Sigmoid colon (tissue), 7 donors: Measurements from ENCODE around the gene NOS1AP. TPM values are rescaled to one million over a fixed set of nuclear protein-coding genes. Genes with fewer than 3 reads are reported as not detected.

Experiments
- DNase-seq: peaks from one replicate; pipeline ENCODE4 v3.0.0-alpha.2; 2019
- H3K27ac ChIP-seq, 4 donors: fragments of 200-600 bp; sonication (generic); one replicate each; pipeline ENCODE4 v1.5.1; 2016 to 2019; ENCODE audit warnings: mild to moderate bottlenecking in 1 of 4
- H3K27me3 ChIP-seq, 3 donors: fragments of 200-600 bp; sonication (generic); one replicate each; pipeline ENCODE4 v1.5.1; 2019; ENCODE audit warnings: mild to moderate bottlenecking in 1 of 3
- H3K36me3 ChIP-seq, 4 donors: fragments of 200-600 bp; sonication (generic); one replicate each; pipeline ENCODE4 v1.5.1; 2016 to 2019
- H3K4me1 ChIP-seq, 4 donors: fragments of 200-600 bp; sonication (generic); one replicate each; pipeline ENCODE4 v1.5.1; 2017 to 2019
- H3K4me3 ChIP-seq, 4 donors: fragments of 200-600 bp; sonication (generic); one replicate each; pipeline ENCODE4 v1.5.1; 2017 to 2019; ENCODE audit warnings: mild to moderate bottlenecking in 2 of 4, moderate library complexity in 1 of 4
- H3K9me3 ChIP-seq, 4 donors: fragments of 200-600 bp in 3 of 4; sonication (generic) in 3 of 4; one replicate each; pipeline versions ENCODE4 v1.5.1 to v1.6.1; 2013 to 2019
- EP300 ChIP-seq, 4 donors: sonication (generic); formaldehyde crosslinking; IDR thresholded peaks; one replicate each; pipeline ENCODE4 v1.6.1; 2017; ENCODE audit warnings: antibody characterized with exemption in 4 of 4
- POLR2A ChIP-seq, 2 donors: fragments of 450-650 bp; IDR thresholded peaks; one replicate each; pipeline ENCODE4 v1.6.1; 2016; ENCODE audit warnings: antibody characterized with exemption in 2 of 2, mild to moderate bottlenecking in 2 of 2, moderate library complexity in 2 of 2
- POLR2AphosphoS5 ChIP-seq, 4 donors: sonication (generic); formaldehyde crosslinking; IDR thresholded peaks; one replicate each; pipeline ENCODE4 v1.6.1; 2017; ENCODE audit warnings: antibody characterized with exemption in 4 of 4
- WGBS, 2 donors: extraction: QIAGEN DNeasy Blood & Tissue Kit; methylation state at CpG; one replicate each; pipeline ENCODE4 v1.1.7; 2013; 5-methylcytosine and 5-hydroxymethylcytosine counted together
- intact Hi-C: fragments of 100-400 bp; cut with DNase I; formaldehyde crosslinking; loops from one replicate; pipeline ENCODE4 v1.15.1; 2023
- polyA plus RNA-seq, 3 donors: library from polyadenylated mRNA; stranded (reverse); fragments of 200-250 nt; gene quantifications; one replicate each; pipeline ENCODE4 v1.2.3, GENCODE V29; 2013
- total RNA-seq, 4 donors: library from RNA; depleted of rRNA; stranded (reverse); fragments of >200 nt; gene quantifications; one replicate each; pipeline ENCODE4 v1.1.0, GENCODE V29; 2016
- TF ChIP-seq, protein P1 (sequence below), 4 experiments: fragments of 450-650 bp in 3 of 4; fragments of 200-600 bp in 1 of 4; IDR thresholded peaks; one replicate each; pipeline ENCODE4 v1.5.1; 2016 to 2019; ENCODE audit warnings: antibody characterized with exemption in 4 of 4, mild to moderate bottlenecking in 3 of 4, moderate library complexity in 2 of 4
- donor health status: healthy with polysubstance abuse.
- donor health status: Bipolar disorder and iron deficiency.
- donor health status: healthy.

NOS1AP gene
- total and polyA plus RNA-seq, 7 donors, result 1.2 to 11.9 (median 4.6) TPM

GRCh38 chr1:162284206-162284955 lies 214.9 kb downstream of the NOS1AP start:
- DNase-seq, result no peak
- H3K4me1 ChIP-seq, result peaks cover 0 to 27% (median 23%) of the 10 kb centered on the region in 4 donors
- peak overlapping the region in 1 of 4 donors; percentile 26 for H3K27ac ChIP-seq
- no peak overlapping the region for H3K4me3 ChIP-seq
- no peaks in the 10 kb centered on the region for H3K36me3 ChIP-seq
- intact Hi-C loops, result no loop called here
- H3K9me3 ChIP-seq, result no peaks in the 10 kb centered on the region
- TF ChIP-seq, protein P1, sequence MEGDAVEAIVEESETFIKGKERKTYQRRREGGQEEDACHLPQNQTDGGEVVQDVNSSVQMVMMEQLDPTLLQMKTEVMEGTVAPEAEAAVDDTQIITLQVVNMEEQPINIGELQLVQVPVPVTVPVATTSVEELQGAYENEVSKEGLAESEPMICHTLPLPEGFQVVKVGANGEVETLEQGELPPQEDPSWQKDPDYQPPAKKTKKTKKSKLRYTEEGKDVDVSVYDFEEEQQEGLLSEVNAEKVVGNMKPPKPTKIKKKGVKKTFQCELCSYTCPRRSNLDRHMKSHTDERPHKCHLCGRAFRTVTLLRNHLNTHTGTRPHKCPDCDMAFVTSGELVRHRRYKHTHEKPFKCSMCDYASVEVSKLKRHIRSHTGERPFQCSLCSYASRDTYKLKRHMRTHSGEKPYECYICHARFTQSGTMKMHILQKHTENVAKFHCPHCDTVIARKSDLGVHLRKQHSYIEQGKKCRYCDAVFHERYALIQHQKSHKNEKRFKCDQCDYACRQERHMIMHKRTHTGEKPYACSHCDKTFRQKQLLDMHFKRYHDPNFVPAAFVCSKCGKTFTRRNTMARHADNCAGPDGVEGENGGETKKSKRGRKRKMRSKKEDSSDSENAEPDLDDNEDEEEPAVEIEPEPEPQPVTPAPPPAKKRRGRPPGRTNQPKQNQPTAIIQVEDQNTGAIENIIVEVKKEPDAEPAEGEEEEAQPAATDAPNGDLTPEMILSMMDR (IDR thresholded peaks at IDR 0.05), result no peak
- TF ChIP-seq POLR2A (IDR thresholded peaks at IDR 0.05) (no peak), POLR2AphosphoS5 (IDR thresholded peaks at IDR 0.05) (no peak)
- WGBS, 2 donors, result 38 to 68% methylated on average over 3 of the region's 3 CpGs
- H3K27me3 ChIP-seq, result no peaks in the 10 kb centered on the region

DNA sequence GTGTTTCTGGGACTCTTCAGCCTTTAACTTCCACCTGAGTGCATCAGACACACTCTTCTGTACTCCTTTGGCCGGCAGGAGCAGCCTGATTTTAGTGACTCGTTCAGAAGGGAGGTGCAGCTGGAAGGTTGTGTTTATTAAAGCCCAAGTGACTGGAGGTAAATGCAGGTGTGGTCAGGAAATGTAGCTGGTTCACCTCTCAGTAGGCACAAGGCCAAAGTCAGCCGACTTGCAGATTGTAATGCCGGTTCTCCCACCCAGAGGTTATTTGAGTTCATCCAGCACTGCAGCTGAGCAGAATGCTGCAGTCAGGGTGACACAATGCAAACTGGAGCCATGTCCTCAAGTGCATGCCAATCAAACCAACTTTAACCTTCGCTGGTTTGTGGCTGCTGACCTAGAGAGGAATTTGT lies 215.7 kb downstream of the NOS1AP start:
- intact Hi-C loops, result no loop called here
- H3K27ac ChIP-seq, result no peak overlapping the region
- peaks cover 0 to 27% (median 23%) of the 10 kb centered on the region in 4 donors for H3K4me1 ChIP-seq
- no peaks in the 10 kb centered on the region for H3K9me3 ChIP-seq
- WGBS, 2 donors, result 8 to 46% methylated on average over 5 of the region's 5 CpGs
- no peaks in the 10 kb centered on the region for H3K27me3 ChIP-seq
- H3K36me3 ChIP-seq, result no peaks in the 10 kb centered on the region
- no peak overlapping the region for H3K4me3 ChIP-seq
- TF ChIP-seq, protein P1 (IDR thresholded peaks at IDR 0.05), result no peak
- TF ChIP-seq POLR2AphosphoS5 (IDR thresholded peaks at IDR 0.05) (no peak), EP300 (IDR thresholded peaks at IDR 0.05) (no peak), POLR2A (IDR thresholded peaks at IDR 0.05) (no peak)
- no peak for DNase-seq

DNA sequence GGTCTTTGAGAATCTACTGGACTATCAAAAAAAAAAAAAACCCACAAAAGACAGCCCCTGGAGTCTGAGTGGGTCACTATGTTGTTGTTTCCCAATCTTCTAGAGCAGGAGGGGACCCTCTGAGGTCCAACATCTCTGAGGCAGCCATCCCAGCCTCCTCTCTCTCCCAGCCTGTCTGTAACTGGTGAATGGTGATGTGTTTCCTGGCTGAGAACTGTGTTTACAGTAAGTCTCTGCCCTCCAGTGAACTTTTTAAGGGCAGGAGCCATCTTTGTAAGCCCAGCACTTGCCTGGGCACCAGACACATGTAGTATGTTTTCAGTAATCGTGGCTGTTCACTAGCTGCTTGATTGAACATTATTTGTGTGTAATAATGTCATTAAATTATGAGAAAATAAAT lies 221.5 kb downstream of the NOS1AP start:
- Histone ChIP-seq H3K4me3 (no peak overlapping the region), H3K4me1 (peaks cover 0 to 8% (median 0%) of the 10 kb centered on the region in 4 donors), H3K27me3 (no peaks in the 10 kb centered on the region), H3K9me3 (no peaks in the 10 kb centered on the region), H3K36me3 (no peaks in the 10 kb centered on the region), H3K27ac (no peak overlapping the region)
- TF ChIP-seq, protein P1 (IDR thresholded peaks at IDR 0.05), result no peak
- TF ChIP-seq POLR2A (IDR thresholded peaks at IDR 0.05), result no peak
- no peak for TF ChIP-seq EP300 (IDR thresholded peaks at IDR 0.05)
- intact Hi-C loops, result no loop called here
- 71 to 86% methylated on average over 1 of the region's 1 CpG for WGBS, 2 donors
- no peak for DNase-seq

- H3K4me3 ChIP-seq, result no peak overlapping the region
- no peak for DNase-seq
- intact Hi-C loops, result no loop called here
- 74 to 76% methylated on average over 2 of the region's 2 CpGs for WGBS, 2 donors
- no peaks in the 10 kb centered on the region for H3K36me3 ChIP-seq
- TF ChIP-seq POLR2AphosphoS5 (IDR thresholded peaks at IDR 0.05), result no peak
- TF ChIP-seq, protein P1 (IDR thresholded peaks at IDR 0.05), result no peak
- TF ChIP-seq EP300 (IDR thresholded peaks at IDR 0.05), result no peak
- no peak for TF ChIP-seq POLR2A (IDR thresholded peaks at IDR 0.05)
- H3K27me3 ChIP-seq, result no peaks in the 10 kb centered on the region
- H3K27ac ChIP-seq, result no peak overlapping the region
- no peaks in the 10 kb centered on the region for H3K9me3 ChIP-seq
- peaks cover 0 to 8% (median 0%) of the 10 kb centered on the region in 4 donors for H3K4me1 ChIP-seq
Measured at GRCh38 chr1:162292422-162292849, 222.9 kb downstream of the NOS1AP start.
